Activated CD4-positive, alpha-beta T cell treated with anti-CD3 and anti-CD28 coated beads, Interleukin-2, Interleukin-4, amounts not matched to agents 100 ng/mL and 50 ng/mL, durations not matched to agents 16 hours and 8 hours (primary cell): Measurements from ENCODE around the gene MRFAP1.
"Not testable (repeated sequence)": the region's sequence is repeated elsewhere in the genome, so short reads cannot be mapped to it uniquely, and the experiment has no call there.

ENCODE experiments used
- DNase-seq: peaks from one replicate; pipeline ENCODE4 v3.0.0-alpha.2; 2020; ENCODE audit warnings: low spot score

The MRFAP1 gene

DNA sequence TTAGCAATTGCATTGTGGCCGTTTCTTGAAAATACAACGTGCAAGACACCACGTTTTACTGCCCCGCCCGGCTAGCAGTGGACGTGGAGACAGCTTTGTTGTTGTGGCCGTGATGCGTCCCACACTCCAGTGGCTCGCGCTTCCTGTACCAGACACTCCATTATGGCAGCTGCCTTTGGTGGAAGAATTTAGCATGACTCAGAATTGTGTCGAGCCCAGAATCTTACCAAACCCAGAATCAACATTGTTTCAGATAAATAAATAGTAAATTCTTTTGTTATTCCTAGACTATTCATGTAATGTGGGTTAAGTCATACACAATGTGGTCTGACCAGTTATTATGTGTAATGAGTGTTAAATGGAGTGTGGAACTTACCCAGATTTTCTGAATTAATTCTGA lies 27.9 kb downstream of the MRFAP1 start:
- no peak for DNase-seq

DNA sequence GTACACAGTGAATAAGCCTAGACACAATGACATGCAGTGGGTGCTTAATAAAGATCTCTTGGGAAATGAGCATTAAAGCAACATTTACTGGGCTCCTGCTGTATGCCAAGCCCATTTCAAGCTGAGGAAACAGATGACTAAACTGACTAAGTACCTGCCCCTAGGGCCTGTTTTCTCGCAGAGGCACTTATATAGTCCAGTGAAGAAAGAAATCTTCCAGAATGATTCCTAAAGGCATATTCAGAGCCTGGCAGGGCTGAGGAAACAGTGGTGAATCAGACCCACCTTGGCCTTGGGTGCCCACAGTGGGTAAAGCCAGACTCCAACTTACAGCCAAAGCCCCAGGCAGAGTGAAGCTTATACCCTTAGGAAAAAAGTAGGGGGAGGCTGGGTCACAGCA lies 31.2 kb downstream of the MRFAP1 start:
- no peak for DNase-seq

DNA sequence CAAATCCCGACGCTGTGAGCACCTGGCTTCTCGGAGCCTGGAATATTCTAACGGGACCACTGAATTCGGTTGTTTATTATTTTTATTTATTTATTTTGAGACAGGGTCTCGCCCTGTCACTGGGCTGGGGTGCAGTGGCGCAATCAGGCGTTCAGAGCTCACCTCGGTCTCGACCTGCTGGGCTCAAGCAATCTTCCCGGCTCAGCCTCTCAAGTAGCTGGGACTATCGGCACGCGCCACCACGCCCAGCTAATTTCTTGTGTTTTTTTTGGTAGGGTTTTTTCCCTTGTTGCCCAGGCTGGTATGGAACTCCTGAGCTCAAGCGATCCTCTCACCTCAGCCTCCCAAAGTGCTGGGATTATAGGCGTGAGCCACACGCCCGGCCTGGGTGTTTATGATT lies 31.6 kb downstream of the MRFAP1 start:
- DNase-seq = no peak

DNA sequence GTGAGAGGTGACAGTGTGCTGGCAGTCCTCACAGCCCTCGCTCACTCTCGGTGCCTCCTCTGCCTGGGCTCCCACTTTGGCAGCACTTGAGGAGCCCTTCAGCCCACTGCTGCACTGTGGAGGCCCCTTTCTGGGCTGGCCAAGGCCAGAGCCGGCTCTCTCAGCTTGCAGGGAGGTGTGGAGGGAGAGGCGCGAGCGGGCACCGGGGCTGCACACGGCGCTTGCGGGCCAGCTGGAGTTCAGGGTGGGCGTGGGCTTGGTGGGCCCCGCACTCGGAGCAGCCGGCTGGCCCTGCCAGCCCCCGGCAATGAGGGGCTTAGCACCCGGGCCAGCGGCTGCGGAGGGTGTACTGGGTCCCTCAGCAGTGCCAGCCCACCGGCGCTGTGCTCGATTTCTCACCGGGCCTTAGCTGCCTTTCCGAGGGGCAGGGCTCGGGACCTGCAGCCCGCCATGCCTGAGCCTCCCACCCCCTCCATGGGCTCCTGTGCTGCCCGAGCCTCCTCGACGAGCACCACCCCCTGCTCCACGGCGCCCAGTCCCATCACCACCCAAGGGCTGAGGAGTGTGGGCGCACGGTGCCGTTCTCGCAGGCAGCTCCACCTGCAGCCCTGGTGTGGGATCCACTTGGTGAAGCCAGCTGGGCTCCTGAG lies 32.2 kb downstream of the MRFAP1 start:
- DNase-seq = not testable (repeated sequence)

DNA sequence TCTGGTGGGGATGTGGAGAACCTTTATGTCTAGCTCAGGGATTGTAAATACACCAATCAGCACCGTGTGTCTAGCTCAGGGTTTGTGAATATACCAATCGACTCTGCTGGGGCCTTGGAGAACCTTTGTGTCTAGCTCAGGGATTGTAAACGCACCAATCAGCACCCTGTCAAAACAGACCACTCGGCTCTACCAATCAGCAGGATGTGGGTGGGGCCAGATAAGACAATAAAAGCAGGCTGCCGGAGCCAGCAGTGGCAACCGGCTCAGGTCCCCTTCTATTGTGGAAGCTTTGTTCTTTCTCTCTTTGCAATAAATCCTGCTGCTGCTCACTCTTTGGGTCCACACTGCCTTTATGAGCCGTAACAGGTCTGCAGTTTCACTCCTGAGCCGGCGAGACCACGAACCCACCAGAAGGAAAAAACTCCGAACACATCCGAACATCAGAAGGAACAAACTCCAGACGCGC lies 32.7 kb downstream of the MRFAP1 start:
- peak; percentile 57 for DNase-seq

DNA sequence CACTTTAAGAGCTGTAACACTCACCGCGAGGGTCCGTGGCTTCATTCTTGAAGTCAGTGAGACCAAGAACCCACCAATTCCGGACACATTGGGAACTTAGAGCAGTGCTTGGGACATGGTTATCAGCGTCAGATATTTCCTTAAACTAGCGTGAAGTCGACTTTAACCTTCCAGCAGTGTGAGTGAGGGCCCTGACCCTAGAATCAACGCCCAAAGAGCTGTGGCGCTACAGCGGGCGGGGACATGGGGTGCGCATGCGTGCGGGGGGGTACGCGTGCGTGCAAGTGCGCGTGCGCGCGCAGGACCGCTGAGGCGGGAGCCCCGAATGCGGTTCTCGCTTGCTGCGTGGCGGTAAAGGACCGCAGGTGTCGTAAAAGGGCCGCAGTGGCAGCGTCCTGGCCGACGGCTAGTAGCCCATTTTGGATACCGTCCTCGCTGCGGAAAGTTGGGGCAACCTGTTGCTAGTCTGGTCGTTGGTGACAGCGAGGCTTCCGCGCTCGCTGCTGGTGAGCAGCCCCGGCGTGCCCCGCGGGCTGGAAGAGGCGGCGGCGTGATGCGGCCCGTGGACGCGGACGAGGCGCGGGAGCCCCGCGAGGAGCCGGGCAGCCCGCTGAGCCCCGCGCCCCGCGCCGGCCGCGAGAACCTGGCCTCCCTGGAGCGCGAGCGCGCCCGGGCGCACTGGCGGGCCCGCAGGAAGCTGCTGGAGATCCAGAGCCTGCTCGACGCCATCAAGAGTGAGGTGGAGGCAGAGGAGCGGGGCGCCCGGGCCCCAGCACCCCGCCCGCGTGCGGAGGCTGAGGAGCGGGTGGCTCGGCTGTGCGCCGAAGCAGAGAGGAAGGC lies 33.4 kb downstream of the MRFAP1 start:
- peak; percentile 94 for DNase-seq

DNA sequence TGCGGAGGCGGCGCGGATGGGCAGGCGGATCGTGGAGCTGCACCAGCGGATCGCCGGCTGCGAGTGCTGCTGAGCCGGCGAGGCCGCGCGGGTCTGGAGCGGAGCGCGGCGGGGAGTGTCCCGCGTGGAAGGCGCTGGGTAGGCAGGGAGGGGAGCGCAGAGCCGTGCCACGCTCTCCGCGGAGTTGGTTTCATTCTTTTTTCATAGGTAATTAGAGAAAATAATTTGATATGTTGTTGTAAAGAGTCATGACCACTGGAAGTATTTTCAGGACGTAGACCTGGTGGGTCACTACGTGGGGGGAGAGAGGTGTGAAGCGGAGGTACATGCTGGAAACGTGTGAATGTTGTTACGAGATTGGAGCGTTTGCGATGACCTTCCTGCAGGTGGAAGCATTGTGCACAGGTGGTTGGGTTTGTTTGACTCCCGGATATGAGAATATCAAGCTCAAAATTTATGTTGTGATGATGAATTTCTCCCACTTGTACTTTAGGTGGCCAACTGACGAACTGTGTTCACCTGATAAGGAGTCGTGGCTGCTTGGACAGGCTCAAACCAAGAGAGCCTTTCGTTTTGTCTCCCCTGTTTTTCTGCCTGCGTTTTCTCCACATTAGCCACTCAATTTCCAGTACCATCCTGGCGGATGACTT lies 34.1 kb downstream of the MRFAP1 start:
- DNase-seq = peak; percentile 81

DNA sequence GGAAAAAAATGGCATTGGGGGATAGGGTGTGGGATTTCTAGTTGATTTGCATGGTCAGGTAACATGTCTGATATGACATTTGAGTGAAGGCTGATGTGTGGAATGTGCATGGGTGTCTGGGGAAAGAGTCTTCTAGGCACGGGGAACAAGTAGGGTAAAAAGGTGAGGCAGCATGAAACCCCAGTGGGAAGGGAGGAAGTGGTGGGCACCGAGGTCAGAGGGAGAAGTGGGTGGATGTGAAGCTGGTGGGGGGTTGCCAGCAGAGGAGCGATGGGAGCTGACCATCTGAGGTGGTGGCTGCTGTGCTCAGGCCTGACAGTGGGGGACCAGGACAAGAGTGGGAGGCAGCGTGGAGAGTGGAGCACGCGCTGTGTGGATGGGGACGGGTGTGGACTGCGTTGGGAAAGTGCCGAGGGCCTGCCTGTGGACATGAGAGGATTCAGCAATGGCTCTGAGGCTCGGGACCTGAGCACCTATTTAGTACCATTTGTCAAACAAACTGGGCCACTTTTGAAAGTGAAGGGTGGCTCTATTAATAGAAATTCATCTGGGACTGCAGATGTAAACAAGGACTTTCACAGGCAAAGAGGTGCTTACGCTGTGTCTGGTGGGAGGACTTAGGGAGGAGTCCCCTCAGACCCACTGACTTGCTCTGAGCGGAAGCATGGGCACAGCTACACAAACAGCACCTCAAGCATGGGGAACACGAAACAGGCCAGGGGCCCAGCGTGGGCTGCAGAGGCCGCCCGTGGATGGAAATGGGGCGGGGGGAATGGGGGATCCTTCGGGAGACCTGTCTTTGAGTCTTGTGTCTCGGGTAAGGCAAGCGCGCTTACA lies 36.5 kb downstream of the MRFAP1 start:
- no peak for DNase-seq

DNA sequence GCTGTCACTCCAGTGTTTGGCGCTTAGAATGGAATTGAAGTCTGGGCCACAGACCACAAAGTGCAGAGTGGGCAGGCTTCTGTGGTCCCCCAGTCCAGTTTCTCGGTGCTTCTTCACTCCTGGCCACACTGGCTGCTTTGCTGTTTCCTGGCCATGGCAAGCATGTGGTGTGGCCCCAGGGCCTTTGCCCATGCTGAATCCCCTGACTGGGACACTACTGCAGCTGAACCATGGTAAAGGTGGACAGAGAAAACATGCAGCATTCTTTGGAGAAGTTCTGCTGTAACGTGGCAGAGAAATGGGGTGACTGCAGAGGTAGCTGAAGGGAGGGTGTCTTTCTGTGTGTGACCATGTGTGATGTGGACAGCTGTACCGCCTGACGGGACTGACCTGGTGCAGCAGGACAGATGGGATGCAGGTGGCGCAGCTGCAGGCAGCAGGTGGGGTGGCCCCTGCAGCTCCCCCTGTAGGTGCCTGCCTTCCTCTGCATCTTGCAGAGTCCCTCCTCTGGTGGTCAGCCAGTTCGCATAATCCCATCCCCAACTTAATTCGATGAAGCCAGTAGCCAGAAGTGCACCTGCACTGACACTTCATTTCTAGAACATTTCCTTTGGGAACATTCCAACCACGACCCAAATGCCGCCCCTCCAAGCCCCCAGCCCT lies 40.0 kb downstream of the MRFAP1 start:
- no peak for DNase-seq

DNA sequence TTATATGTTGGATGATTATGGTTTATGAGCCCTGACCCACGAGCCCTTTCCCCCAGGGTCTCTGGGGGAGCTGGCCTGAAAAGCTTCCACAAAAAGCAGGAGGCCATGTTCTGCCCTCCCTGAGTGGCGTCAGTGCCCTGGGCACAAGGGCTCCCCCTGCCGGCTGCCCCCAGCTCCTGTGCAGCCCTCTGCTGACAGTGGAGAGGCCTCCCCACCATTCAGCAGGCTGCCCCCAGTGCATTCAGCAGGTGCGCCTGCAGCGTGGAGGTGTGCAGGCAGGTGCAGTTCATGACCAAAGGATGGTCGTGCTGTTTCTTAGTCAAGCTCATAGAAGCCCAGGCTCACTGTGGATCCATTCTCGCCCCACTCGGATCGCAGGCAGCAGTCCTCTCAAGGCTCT lies 40.7 kb downstream of the MRFAP1 start:
- DNase-seq = no peak

DNA sequence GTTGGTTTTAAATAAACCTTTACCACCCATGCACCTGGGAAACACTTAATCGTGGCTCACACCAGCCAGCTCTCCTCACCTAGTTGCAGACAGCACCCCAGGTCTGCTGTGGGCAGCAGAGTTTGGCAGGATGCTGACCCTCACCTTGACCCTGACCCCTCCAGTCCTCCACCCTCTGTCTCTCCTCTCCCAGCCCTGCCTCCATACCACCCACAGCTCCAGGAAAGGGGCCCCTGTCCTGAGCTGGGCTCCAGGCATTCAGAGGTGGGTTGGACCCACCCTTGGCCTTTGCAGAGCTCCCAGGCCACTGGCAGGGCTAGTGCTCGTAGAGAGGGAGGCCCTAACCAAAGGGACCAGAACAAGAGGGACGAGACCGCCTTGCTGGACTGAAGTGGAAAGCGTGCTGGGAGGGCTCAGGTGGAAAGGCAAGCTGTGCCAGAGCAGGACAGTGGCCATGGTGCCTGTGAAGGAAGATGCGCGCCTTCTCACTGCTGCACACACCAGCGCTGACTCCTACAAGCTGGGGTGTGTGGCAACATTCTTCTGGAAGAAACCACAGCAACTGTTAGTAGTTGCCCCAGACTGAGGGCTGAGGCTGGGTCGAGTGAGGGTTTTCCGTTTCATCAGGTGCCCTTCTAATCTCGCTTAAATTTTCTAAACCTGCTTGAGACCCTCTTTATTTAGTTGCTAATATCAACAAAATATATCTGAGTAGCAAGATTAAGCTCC lies 42.5 kb downstream of the MRFAP1 start:
- no peak for DNase-seq

DNA sequence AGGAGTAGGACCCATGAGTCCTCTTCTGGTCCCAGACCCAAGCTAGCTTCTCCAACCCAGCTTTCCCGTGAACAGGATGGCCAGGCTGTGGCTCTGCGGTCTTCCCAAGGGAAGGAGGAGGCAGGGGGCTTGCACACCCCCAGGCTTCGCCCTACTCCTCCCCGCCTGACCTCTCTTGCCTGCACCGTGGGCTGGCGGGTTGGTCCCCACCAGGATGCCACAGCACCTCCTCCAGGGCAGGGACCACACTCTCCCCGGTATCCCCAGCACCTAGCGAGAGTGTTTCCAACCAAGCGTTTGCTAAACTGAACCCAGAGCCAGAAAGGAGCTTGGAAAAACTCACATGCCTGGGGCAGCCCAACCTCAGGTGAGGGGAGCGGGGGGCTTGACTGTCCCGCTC lies 44.2 kb downstream of the MRFAP1 start:
- no peak for DNase-seq

DNA sequence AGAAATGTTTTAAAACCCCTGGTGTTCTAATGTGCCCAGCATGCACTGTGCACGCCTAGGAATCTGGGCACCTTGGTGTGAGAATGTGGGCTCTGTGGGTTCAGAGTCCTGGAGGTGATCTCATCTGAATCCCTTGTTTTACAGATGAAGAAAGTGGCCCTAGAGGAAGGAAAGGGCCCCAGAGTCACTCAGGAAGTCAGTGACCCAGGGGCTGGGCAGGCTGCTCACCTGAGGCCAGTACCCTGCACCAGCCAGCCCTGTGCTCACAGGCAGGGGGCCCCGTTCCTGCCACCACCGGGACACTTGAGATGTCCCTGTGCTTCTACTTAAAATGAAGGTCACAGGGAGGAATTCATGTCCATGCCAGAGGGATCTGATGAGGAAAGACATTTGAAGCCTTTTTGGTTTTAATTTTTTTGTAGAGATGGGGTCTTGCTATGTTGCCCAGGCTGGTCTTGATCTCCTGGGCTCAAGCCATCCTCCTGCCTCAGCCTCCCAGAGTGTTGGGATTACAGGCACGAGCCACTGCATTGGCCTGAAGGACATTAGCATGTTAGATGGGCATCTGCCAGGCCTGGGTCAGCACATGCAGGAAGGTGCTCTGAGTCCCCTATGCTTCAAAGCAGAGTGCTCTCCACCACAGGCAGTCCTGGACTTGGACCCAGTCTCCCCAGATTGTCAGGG lies 45.8 kb downstream of the MRFAP1 start:
- no peak for DNase-seq

DNA sequence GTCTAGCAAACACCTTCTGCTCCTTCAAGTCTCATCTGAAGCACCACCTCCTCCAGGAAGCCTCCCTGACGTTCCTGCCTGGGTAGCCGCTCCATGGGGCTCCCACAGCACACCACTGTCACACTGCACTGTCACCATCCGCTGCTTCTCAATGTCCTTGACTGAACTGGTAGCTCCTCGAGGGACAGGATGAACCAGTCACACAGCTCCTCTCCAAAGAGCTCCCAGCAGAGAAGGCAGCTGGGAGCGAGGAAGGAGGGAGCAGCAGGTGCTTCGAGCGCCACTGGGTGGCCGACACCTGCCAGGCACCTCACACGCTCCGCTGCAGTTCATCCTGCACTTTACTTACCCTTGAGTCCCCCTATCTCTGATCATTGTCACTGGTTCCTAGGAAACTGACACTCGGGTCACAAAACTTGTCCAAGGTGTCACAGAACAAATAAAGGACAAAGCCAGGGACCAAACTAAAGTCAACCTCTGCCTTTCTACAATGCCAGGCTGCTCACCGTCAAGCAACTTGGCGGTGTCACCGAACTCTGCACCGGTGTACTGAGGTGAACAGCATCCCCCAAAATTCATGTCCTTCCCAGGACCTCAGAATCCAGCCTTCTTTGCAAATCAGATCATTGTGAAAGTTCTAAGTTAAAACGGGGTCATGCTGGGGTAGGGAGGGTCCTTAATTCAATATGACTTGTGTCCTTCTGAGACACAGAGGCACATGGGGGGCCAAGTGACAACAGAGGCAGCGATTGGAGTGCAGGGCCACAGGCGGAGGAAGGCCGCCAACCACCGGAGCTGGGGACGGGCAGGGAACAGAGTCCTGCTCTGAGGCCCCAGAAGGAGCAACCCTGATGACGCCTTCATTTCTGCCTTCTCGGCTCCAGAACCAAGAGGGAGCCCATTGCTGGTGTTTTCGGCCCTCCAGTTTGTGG lies 47.7 kb downstream of the MRFAP1 start:
- DNase-seq = no peak

DNA sequence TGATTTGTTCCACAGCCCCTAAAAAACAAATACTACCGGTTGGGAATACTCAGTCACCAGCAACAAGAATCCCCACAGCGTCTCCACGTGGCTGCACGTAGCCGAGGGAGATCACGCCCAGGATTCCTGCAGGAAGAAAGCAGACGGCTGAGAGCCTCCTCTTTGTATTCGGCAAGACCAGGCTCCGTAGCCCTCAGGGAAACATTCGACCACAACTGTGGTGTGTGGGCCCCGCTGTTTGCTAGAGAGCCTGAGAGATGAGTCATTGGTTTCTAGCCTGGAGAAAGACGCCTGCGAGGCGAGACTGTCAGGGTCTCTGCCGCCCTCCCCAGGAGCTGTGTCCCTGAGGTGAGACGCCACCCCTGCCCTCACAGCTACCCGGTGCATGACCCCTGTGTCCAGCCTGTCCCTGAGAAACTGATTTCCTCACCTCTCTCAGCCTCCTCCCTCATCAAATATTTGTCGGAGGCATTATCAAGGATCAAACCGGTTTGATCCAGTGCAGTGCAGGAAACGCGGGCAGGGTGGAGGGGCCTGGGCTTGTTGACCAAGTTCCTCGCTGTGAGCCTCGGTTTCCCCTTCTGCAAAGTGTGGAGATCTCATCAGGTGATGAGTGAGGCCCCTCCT lies 48.5 kb downstream of the MRFAP1 start:
- DNase-seq = peak; percentile 89

DNA sequence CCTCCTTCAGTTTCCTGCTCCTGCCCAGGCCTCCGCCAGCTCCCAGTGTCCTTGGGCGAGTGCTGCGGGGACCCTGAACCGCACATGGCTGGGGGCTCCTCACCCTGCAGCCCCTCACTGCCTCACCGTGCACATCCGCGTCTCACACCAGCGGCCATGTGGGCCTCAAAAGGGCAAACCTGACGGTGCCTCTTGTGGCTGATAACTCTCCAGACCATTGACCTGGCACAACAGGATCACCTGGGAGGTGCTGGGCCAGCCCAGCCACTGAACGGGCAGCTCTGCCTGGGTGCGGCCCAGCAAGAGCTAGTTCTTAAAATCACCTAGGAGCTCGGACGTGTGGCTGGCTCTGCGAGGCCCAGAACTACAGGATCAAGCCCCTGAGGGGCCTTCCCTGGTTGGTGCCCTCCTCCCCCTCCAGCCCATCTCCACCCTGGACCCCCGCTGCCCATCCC lies 49.0 kb downstream of the MRFAP1 start:
- no peak for DNase-seq
